ENCODE measurements around the gene HDHD5.

GRCh38 chr22:17192186-17192585 lies 33.1 kb upstream of the HDHD5 start:
- TF ChIP-seq, protein P1, sequence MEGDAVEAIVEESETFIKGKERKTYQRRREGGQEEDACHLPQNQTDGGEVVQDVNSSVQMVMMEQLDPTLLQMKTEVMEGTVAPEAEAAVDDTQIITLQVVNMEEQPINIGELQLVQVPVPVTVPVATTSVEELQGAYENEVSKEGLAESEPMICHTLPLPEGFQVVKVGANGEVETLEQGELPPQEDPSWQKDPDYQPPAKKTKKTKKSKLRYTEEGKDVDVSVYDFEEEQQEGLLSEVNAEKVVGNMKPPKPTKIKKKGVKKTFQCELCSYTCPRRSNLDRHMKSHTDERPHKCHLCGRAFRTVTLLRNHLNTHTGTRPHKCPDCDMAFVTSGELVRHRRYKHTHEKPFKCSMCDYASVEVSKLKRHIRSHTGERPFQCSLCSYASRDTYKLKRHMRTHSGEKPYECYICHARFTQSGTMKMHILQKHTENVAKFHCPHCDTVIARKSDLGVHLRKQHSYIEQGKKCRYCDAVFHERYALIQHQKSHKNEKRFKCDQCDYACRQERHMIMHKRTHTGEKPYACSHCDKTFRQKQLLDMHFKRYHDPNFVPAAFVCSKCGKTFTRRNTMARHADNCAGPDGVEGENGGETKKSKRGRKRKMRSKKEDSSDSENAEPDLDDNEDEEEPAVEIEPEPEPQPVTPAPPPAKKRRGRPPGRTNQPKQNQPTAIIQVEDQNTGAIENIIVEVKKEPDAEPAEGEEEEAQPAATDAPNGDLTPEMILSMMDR (IDR thresholded peaks at IDR 0.05) = no peak
- TF ChIP-seq EP300 (IDR thresholded peaks at IDR 0.05) = no peak

All from suprapubic skin (tissue), 3 donors.